ENCODE data around the gene ZC3H12C. TPM values are rescaled to one million over a fixed set of nuclear protein-coding genes. Genes with fewer than 3 reads are reported as not detected.

The ZC3H12C gene
- polyA plus RNA-seq, 2 donors: 0.66 to 0.77 TPM

DNA sequence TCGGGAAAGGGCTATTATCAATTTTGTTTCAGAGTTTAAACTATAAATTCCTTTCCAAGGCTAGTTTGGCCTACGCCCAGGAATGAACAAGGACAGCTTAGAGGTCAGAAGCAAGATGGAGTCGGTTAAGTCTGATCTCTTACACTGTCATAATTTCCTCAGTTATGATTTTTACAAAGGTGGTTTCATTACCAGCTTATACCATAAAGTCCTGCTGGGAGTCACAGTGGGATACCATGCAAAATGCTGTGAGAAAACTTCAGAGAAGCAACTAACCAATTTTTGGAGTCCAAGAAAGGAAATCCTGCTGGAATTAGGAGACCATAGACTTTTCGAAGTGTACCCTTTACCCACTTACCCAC is 17.4 kb upstream of the ZC3H12C start:
- Histone ChIP-seq H3K27ac (ENCODE audit: low read depth in 2 of 2, low read length in 1 of 2) (no peak overlapping the region), H3K9me3 (ENCODE audit: control insufficient read depth in 2 of 2, insufficient read depth in 1 of 2, low read depth in 1 of 2, low read length in 1 of 2) (peaks cover 0 to 4% of the 10 kb centered on the region in 2 donors), H3K4me3 (ENCODE audit: low read depth in 1 of 2, low read length in 2 of 2) (no peak overlapping the region), H3K36me3 (ENCODE audit: control insufficient read depth in 2 of 2, insufficient read depth in 2 of 2, low read length in 1 of 2) (no peaks in the 10 kb centered on the region), H3K4me1 (ENCODE audit: control insufficient read depth in 2 of 2, insufficient read depth in 2 of 2, low read length in 1 of 2) (no peaks in the 10 kb centered on the region), H3K27me3 (ENCODE audit: control insufficient read depth in 1 of 2, insufficient read depth in 2 of 2, low read length in 2 of 2) (no peaks in the 10 kb centered on the region)
- 51 to 63% methylated on average over 4 of the region's 4 CpGs for WGBS, 2 donors

DNA sequence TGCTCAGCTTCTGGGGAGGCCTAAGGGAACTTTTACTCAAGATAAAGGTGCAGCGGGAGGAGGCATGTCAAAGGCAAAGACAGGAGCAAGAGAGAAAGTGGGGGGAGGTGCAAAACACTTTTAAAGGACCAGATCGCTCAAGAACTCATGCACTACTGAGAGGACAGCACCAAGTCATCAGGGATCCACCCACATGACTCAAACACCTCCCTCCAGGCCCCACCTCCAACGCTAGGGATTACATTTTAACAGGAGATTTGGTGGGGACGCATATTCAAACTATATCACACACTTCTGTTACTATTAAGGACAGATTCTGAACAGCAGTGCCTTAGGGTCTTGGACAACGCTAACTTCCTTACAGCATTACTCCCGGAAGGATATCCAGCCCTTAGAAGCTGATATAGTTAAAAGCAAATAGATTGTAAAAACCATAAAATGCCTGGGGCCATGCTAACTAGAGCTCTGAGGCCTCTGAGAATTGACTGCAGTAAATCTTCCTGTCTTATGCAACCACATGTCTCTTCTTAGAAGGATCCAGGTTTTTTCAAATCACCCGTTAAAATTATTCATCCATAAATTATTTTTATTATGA is 16.7 kb upstream of the ZC3H12C start:
- H3K4me1 ChIP-seq (ENCODE audit: control insufficient read depth in 2 of 2, insufficient read depth in 2 of 2, low read length in 1 of 2): no peaks in the 10 kb centered on the region
- H3K9me3 ChIP-seq (ENCODE audit: control insufficient read depth in 2 of 2, insufficient read depth in 1 of 2, low read depth in 1 of 2, low read length in 1 of 2): peaks cover 0 to 4% of the 10 kb centered on the region in 2 donors
- WGBS, 2 donors: 33 to 46% methylated on average over 7 of the region's 7 CpGs
- H3K4me3 ChIP-seq (ENCODE audit: low read depth in 1 of 2, low read length in 2 of 2): no peak overlapping the region
- no peaks in the 10 kb centered on the region for H3K27me3 ChIP-seq (ENCODE audit: control insufficient read depth in 1 of 2, insufficient read depth in 2 of 2, low read length in 2 of 2)
- H3K27ac ChIP-seq (ENCODE audit: low read depth in 2 of 2, low read length in 1 of 2): no peak overlapping the region
- H3K36me3 ChIP-seq (ENCODE audit: control insufficient read depth in 2 of 2, insufficient read depth in 2 of 2, low read length in 1 of 2): no peaks in the 10 kb centered on the region

DNA sequence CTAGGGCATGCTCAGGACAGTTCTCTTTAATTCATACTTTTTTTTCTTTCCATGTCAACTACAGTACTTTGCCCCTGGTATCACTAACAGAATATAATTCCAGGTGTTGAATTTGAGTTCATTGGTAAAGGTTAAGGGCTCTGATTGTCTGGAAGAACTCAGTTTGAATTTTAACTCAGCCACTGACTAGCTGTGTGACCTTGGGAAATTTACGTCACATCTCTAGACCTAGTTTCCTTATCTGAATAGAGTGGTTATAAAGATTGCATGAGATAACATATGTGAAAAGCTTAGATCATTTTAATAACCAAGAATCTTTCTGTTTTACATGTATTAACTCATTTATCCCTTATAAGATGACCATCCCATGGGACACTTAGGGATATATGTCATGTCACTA is 15.8 kb upstream of the ZC3H12C start:
- whole genome bisulfite sequencing, 2 donors: 65 to 86% methylated on average over 1 of the region's 1 CpG
- no peak overlapping the region for H3K4me3 ChIP-seq (ENCODE audit: low read depth in 1 of 2, low read length in 2 of 2)
- H3K27me3 ChIP-seq (ENCODE audit: control insufficient read depth in 1 of 2, insufficient read depth in 2 of 2, low read length in 2 of 2): no peaks in the 10 kb centered on the region
- no peak overlapping the region for H3K27ac ChIP-seq (ENCODE audit: low read depth in 2 of 2, low read length in 1 of 2)
- H3K9me3 ChIP-seq (ENCODE audit: control insufficient read depth in 2 of 2, insufficient read depth in 1 of 2, low read depth in 1 of 2, low read length in 1 of 2): peaks cover 0 to 4% of the 10 kb centered on the region in 2 donors
- H3K4me1 ChIP-seq (ENCODE audit: control insufficient read depth in 2 of 2, insufficient read depth in 2 of 2, low read length in 1 of 2): no peaks in the 10 kb centered on the region
- H3K36me3 ChIP-seq (ENCODE audit: control insufficient read depth in 2 of 2, insufficient read depth in 2 of 2, low read length in 1 of 2): no peaks in the 10 kb centered on the region

DNA sequence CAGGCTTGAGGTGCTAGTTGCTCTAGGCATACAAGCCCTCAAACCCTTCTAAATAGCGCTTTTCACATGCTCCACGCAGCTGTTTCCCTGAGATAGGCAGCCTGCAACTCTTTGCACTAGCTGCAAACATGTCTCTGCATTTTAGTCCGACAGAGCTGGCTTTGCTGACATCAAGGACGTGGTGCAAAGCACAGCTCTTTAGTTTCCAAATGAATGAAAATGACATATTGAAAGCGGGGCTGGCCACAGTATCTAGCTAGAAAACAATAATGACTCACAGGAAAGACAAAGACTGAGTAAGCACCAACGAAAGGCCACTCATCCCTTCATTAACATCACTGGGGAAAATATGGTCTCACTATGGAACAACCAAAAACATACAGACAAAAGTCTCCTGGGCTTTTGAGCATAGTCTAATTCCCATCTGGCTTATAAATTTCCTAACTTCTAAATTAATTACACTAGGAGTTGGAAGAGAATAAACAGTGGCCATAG is 15.3 kb upstream of the ZC3H12C start:
- Histone ChIP-seq H3K36me3 (ENCODE audit: control insufficient read depth in 2 of 2, insufficient read depth in 2 of 2, low read length in 1 of 2) (no peaks in the 10 kb centered on the region), H3K9me3 (ENCODE audit: control insufficient read depth in 2 of 2, insufficient read depth in 1 of 2, low read depth in 1 of 2, low read length in 1 of 2) (peaks cover 0 to 4% of the 10 kb centered on the region in 2 donors), H3K4me3 (ENCODE audit: low read depth in 1 of 2, low read length in 2 of 2) (no peak overlapping the region), H3K27ac (ENCODE audit: low read depth in 2 of 2, low read length in 1 of 2) (no peak overlapping the region), H3K4me1 (ENCODE audit: control insufficient read depth in 2 of 2, insufficient read depth in 2 of 2, low read length in 1 of 2) (no peaks in the 10 kb centered on the region), H3K27me3 (ENCODE audit: control insufficient read depth in 1 of 2, insufficient read depth in 2 of 2, low read length in 2 of 2) (no peaks in the 10 kb centered on the region)
- WGBS, 2 donors: 54 to 57% methylated on average over 6 of the region's 6 CpGs

DNA sequence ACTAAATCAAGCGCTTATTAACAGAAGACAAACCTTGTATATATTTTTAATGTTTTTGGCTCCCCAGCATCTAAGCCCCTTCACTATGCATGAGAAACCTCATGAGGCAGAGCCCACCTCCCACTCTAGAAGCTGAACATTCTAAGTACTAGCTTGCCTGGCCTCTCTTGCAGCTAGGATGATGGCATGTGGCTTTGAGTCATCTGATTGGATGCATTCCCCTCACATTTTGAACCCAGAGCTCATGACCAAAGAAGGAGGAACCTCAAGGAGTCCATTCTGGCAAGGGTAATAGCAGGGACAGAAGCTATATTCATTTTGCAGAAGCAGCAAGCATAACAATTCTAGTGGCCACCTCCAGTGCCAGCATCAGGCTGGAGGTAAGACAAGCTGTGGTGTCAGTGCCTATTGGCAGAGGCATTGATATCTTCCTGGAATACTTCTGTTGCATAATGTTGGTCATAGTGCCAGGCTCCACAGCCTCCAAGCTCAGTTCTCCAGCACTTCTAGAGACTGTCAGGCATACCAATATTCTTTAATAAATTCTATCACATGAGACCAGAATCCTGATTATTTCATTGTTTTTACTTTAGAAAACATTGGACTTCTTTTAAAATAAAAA is 14.2 kb upstream of the ZC3H12C start:
- H3K27me3 ChIP-seq (ENCODE audit: control insufficient read depth in 1 of 2, insufficient read depth in 2 of 2, low read length in 2 of 2): no peaks in the 10 kb centered on the region
- no peak overlapping the region for H3K4me3 ChIP-seq (ENCODE audit: low read depth in 1 of 2, low read length in 2 of 2)
- H3K36me3 ChIP-seq (ENCODE audit: control insufficient read depth in 2 of 2, insufficient read depth in 2 of 2, low read length in 1 of 2): no peaks in the 10 kb centered on the region
- WGBS, 2 donors: 100% methylated on average over 1 of the region's 1 CpG
- no peaks in the 10 kb centered on the region for H3K4me1 ChIP-seq (ENCODE audit: control insufficient read depth in 2 of 2, insufficient read depth in 2 of 2, low read length in 1 of 2)
- no peak overlapping the region for H3K27ac ChIP-seq (ENCODE audit: low read depth in 2 of 2, low read length in 1 of 2)
- H3K9me3 ChIP-seq (ENCODE audit: control insufficient read depth in 2 of 2, insufficient read depth in 1 of 2, low read depth in 1 of 2, low read length in 1 of 2): peaks cover 0 to 4% of the 10 kb centered on the region in 2 donors

DNA sequence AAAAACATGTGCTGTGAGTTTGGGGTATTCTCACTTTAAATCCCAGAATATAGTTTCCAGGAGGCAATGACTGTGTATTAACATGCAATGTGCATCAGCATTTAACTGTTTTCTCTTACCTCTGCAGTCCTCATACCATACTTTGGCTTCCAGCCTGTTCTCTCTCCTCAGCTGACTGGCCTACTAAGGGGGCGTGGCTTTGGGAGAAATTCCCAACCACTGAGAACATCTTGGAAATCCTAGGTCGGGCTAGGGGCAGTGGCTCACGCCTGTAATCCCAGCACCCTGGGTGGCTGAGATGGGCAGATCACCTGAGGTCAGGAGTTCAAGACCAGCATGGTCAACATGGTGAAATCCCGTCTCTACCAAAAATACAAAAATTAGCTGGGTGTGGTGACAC is 13.5 kb upstream of the ZC3H12C start:
- H3K27ac ChIP-seq (ENCODE audit: low read depth in 2 of 2, low read length in 1 of 2): no peak overlapping the region
- H3K27me3 ChIP-seq (ENCODE audit: control insufficient read depth in 1 of 2, insufficient read depth in 2 of 2, low read length in 2 of 2): no peaks in the 10 kb centered on the region
- no peaks in the 10 kb centered on the region for H3K36me3 ChIP-seq (ENCODE audit: control insufficient read depth in 2 of 2, insufficient read depth in 2 of 2, low read length in 1 of 2)
- no peaks in the 10 kb centered on the region for H3K4me1 ChIP-seq (ENCODE audit: control insufficient read depth in 2 of 2, insufficient read depth in 2 of 2, low read length in 1 of 2)
- peaks cover 0 to 4% of the 10 kb centered on the region in 2 donors for H3K9me3 ChIP-seq (ENCODE audit: control insufficient read depth in 2 of 2, insufficient read depth in 1 of 2, low read depth in 1 of 2, low read length in 1 of 2)
- 88 to 94% methylated on average over 4 of the region's 4 CpGs for WGBS, 2 donors
- no peak overlapping the region for H3K4me3 ChIP-seq (ENCODE audit: low read depth in 1 of 2, low read length in 2 of 2)

DNA sequence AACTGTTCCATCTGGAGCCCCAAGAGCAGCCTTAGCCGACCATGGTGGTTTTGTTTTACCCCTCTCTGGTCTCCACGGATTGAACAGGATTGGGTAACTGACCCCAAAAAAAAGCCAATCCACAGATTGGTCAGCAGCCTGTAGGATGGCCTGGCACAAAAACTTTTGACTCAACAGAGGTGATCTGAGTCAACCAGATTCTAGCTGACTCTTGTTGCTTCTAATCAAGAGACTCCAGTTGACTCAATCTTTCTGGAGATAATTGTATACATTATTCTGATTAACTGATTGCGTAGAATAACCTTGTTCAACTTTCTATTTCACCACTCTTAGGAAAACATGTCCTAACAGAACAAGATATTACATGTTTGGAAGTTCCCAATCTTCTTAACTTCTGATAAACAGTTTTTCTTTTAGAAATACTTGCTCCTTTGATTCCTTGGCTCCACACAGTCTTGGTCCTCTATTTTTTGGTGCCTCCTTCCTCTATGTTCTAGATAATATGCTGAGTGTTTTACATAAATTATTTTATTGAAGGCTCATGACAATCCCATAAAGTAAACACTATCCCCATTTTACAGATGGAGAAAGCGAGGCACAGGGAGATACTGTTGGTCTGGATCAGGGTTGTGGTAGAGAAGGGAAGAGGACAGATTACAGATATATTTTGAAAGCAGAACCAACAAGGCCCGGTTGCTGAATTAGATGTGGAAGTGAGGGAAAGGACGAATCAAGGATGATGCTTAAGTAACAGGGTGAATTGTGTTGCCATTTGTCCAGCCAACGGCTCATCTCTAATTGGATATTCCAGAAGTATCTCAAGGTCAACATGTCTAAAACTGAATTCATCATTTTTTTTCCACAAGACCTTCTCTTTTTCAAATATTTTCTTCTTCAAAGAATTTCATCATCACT is 11.5 kb upstream of the ZC3H12C start:
- peaks cover 0 to 4% of the 10 kb centered on the region in 2 donors for H3K9me3 ChIP-seq (ENCODE audit: control insufficient read depth in 2 of 2, insufficient read depth in 1 of 2, low read depth in 1 of 2, low read length in 1 of 2)
- no peak overlapping the region for H3K27ac ChIP-seq (ENCODE audit: low read depth in 2 of 2, low read length in 1 of 2)
- H3K4me1 ChIP-seq (ENCODE audit: control insufficient read depth in 2 of 2, insufficient read depth in 2 of 2, low read length in 1 of 2): no peaks in the 10 kb centered on the region
- 76 to 82% methylated on average over 7 of the region's 7 CpGs for WGBS, 2 donors
- H3K27me3 ChIP-seq (ENCODE audit: control insufficient read depth in 1 of 2, insufficient read depth in 2 of 2, low read length in 2 of 2): no peaks in the 10 kb centered on the region
- H3K4me3 ChIP-seq (ENCODE audit: low read depth in 1 of 2, low read length in 2 of 2): no peak overlapping the region
- no peaks in the 10 kb centered on the region for H3K36me3 ChIP-seq (ENCODE audit: control insufficient read depth in 2 of 2, insufficient read depth in 2 of 2, low read length in 1 of 2)

DNA sequence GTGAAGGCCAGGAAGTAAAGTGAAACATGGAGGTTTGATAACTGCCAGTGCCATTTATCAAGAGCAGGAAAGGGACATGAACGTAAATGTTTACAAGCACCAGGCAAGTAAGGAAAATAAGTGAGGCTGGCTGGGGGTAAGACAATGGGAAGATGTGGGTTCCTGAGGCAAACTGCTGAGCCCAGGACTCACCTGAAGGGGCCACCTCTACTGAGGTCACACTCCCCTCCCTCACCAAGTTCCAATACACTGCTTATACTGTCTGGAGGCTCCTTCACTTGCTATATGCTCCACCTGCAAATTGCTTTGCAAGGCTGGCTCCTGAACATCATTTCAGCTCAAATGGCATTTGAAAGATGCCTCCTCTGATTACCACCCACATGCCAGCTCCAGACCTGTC is 10.3 kb upstream of the ZC3H12C start:
- Histone ChIP-seq H3K27me3 (ENCODE audit: control insufficient read depth in 1 of 2, insufficient read depth in 2 of 2, low read length in 2 of 2) (no peaks in the 10 kb centered on the region), H3K4me1 (ENCODE audit: control insufficient read depth in 2 of 2, insufficient read depth in 2 of 2, low read length in 1 of 2) (no peaks in the 10 kb centered on the region), H3K36me3 (ENCODE audit: control insufficient read depth in 2 of 2, insufficient read depth in 2 of 2, low read length in 1 of 2) (no peaks in the 10 kb centered on the region), H3K27ac (ENCODE audit: low read depth in 2 of 2, low read length in 1 of 2) (no peak overlapping the region), H3K9me3 (ENCODE audit: control insufficient read depth in 2 of 2, insufficient read depth in 1 of 2, low read depth in 1 of 2, low read length in 1 of 2) (peaks cover 0 to 4% of the 10 kb centered on the region in 2 donors), H3K4me3 (ENCODE audit: low read depth in 1 of 2, low read length in 2 of 2) (no peak overlapping the region)
- WGBS, 2 donors: 75% methylated on average over 1 of the region's 1 CpG

DNA sequence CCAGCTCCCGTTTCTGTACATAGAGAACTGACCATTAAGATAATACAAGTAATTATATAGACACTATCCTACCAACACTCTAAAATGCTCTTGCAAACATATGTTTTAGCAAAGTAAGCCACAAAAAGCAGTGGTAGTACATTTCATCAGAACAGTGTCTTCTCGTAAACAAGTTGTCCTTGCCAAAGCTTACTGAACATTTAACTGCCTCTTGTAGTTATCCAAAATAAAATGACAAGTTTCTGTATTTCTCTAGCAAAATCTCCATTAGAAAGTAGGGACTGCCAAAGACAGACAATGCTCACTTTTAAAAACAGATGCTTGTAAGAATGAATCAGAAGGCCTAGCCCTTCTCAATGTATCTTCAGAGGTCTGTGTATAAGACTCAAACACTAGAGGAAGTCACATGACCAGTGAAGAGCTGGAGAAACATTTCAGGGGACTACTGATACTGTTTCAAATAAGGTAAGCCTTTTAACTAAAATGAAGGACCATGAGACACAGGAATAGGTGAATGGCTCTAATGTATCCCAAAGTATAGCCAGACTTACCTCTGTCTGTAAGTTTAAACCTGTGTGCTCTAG is 7.8 kb upstream of the ZC3H12C start:
- WGBS, 2 donors: 77 to 90% methylated on average over 2 of the region's 2 CpGs
- H3K4me3 ChIP-seq (ENCODE audit: low read depth in 1 of 2, low read length in 2 of 2): no peak overlapping the region
- no peaks in the 10 kb centered on the region for H3K4me1 ChIP-seq (ENCODE audit: control insufficient read depth in 2 of 2, insufficient read depth in 2 of 2, low read length in 1 of 2)
- no peaks in the 10 kb centered on the region for H3K36me3 ChIP-seq (ENCODE audit: control insufficient read depth in 2 of 2, insufficient read depth in 2 of 2, low read length in 1 of 2)
- H3K9me3 ChIP-seq (ENCODE audit: control insufficient read depth in 2 of 2, insufficient read depth in 1 of 2, low read depth in 1 of 2, low read length in 1 of 2): no peaks in the 10 kb centered on the region
- no peaks in the 10 kb centered on the region for H3K27me3 ChIP-seq (ENCODE audit: control insufficient read depth in 1 of 2, insufficient read depth in 2 of 2, low read length in 2 of 2)
- H3K27ac ChIP-seq (ENCODE audit: low read depth in 2 of 2, low read length in 1 of 2): no peak overlapping the region
